ENCODE results near the gene KPNA1.

Gene KPNA1

GRCh38 chr3:122410639-122411038 is 104.1 kb downstream of the KPNA1 start:
- Histone ChIP-seq H3K27me3 (ENCODE audit: control insufficient read depth in 3 of 3, insufficient read depth in 3 of 3, low read depth in 1 of 3, low read length in 3 of 3) (no peaks in the 10 kb centered on the region), H3K14ac (ENCODE audit: low read length) (no peak overlapping the region), H3K4me1 (ENCODE audit: control insufficient read depth in 2 of 2, insufficient read depth in 1 of 2, low read depth in 1 of 2, low read length in 2 of 2) (peaks cover 6 to 11% of the 10 kb centered on the region in 2 donors), H3K36me3 (replicated peaks in 1 of 2; ENCODE audit: control insufficient read depth in 2 of 2, insufficient read depth in 2 of 2, low read length in 2 of 2) (peaks cover 0 to 65% of the 10 kb centered on the region in 2 donors), H4K91ac (ENCODE audit: low read depth, low read length, poor library complexity) (no peak overlapping the region), H3K4me3 (ENCODE audit: low read length in 2 of 2) (no peak overlapping the region), H4K8ac (ENCODE audit: low read depth, low read length) (no peak overlapping the region), H2BK12ac (ENCODE audit: low read length) (no peak overlapping the region), H3K4ac (ENCODE audit: low read length) (no peak overlapping the region), H2BK120ac (ENCODE audit: low read depth, low read length) (no peak overlapping the region), H3K23ac (ENCODE audit: low read depth, low read length, poor library complexity) (no peak overlapping the region), H3K9ac (ENCODE audit: low read depth, low read length, poor library complexity) (no peak overlapping the region), H2AK5ac (ENCODE audit: low read depth, low read length) (no peak overlapping the region), H3K79me1 (ENCODE audit: low read depth, low read length) (no peaks in the 10 kb centered on the region), H3K27ac (replicated peaks; ENCODE audit: low read length) (no peak overlapping the region), H2BK5ac (ENCODE audit: low read length) (no peak overlapping the region), H3K4me2 (ENCODE audit: insufficient read depth, low read length, poor library complexity, severe bottlenecking) (no peak overlapping the region), H3K18ac (ENCODE audit: low read length) (no peak overlapping the region), H2AFZ (ENCODE audit: low read length) (no peak overlapping the region), H3K9me3 (replicated peaks in 1 of 2; ENCODE audit: control insufficient read depth in 2 of 2, insufficient read depth in 1 of 2, low read depth in 1 of 2, low read length in 2 of 2) (no peaks in the 10 kb centered on the region), H2BK15ac (ENCODE audit: low read length) (no peak overlapping the region)
- WGBS, 2 donors (ENCODE audit: extremely low coverage in 2 of 2, insufficient read length in 2 of 2, insufficient replicate concordance in 1 of 2) = no CpG with 5 or more reads among the region's 6 CpGs
- no peak for DNase-seq (ENCODE audit: low spot score)

- Histone ChIP-seq H3K27ac (replicated peaks; ENCODE audit: low read length) (no peak overlapping the region), H3K4me1 (ENCODE audit: control insufficient read depth in 2 of 2, insufficient read depth in 1 of 2, low read depth in 1 of 2, low read length in 2 of 2) (peaks cover 3 to 7% of the 10 kb centered on the region in 2 donors), H2BK15ac (ENCODE audit: low read length) (no peak overlapping the region), H3K4me2 (ENCODE audit: insufficient read depth, low read length, poor library complexity, severe bottlenecking) (no peak overlapping the region), H2AFZ (ENCODE audit: low read length) (no peak overlapping the region), H3K79me1 (ENCODE audit: low read depth, low read length) (no peaks in the 10 kb centered on the region), H4K91ac (ENCODE audit: low read depth, low read length, poor library complexity) (no peak overlapping the region), H2AK5ac (ENCODE audit: low read depth, low read length) (no peak overlapping the region), H3K9ac (ENCODE audit: low read depth, low read length, poor library complexity) (no peak overlapping the region), H3K27me3 (ENCODE audit: control insufficient read depth in 3 of 3, insufficient read depth in 3 of 3, low read depth in 1 of 3, low read length in 3 of 3) (no peaks in the 10 kb centered on the region), H3K36me3 (replicated peaks in 1 of 2; ENCODE audit: control insufficient read depth in 2 of 2, insufficient read depth in 2 of 2, low read length in 2 of 2) (peaks cover 0 to 65% of the 10 kb centered on the region in 2 donors), H2BK5ac (ENCODE audit: low read length) (no peak overlapping the region), H4K8ac (ENCODE audit: low read depth, low read length) (no peak overlapping the region), H3K18ac (ENCODE audit: low read length) (no peak overlapping the region), H3K4ac (ENCODE audit: low read length) (no peak overlapping the region), H3K14ac (ENCODE audit: low read length) (no peak overlapping the region), H3K23ac (ENCODE audit: low read depth, low read length, poor library complexity) (no peak overlapping the region), H2BK12ac (ENCODE audit: low read length) (no peak overlapping the region), H3K4me3 (ENCODE audit: low read length in 2 of 2) (no peak overlapping the region), H2BK120ac (ENCODE audit: low read depth, low read length) (no peak overlapping the region), H3K9me3 (replicated peaks in 1 of 2; ENCODE audit: control insufficient read depth in 2 of 2, insufficient read depth in 1 of 2, low read depth in 1 of 2, low read length in 2 of 2) (no peaks in the 10 kb centered on the region)
- no CpG with 5 or more reads among the region's 4 CpGs for WGBS, 2 donors (ENCODE audit: extremely low coverage in 2 of 2, insufficient read length in 2 of 2, insufficient replicate concordance in 1 of 2)
- no peak for DNase-seq (ENCODE audit: low spot score)
Measured at GRCh38 chr3:122410111-122410510, 104.6 kb downstream of the KPNA1 start.

GRCh38 chr3:122409446-122409845 is 105.3 kb downstream of the KPNA1 start:
- no CpG with 5 or more reads among the region's 6 CpGs for WGBS, 2 donors (ENCODE audit: extremely low coverage in 2 of 2, insufficient read length in 2 of 2, insufficient replicate concordance in 1 of 2)
- Histone ChIP-seq H3K27ac (replicated peaks; ENCODE audit: low read length) (no peak overlapping the region), H3K4me1 (ENCODE audit: control insufficient read depth in 2 of 2, insufficient read depth in 1 of 2, low read depth in 1 of 2, low read length in 2 of 2) (peaks cover 1 to 3% of the 10 kb centered on the region in 2 donors), H2BK5ac (ENCODE audit: low read length) (no peak overlapping the region), H3K4me3 (ENCODE audit: low read length in 2 of 2) (no peak overlapping the region), H3K9ac (ENCODE audit: low read depth, low read length, poor library complexity) (no peak overlapping the region), H3K4ac (ENCODE audit: low read length) (no peak overlapping the region), H3K36me3 (replicated peaks in 1 of 2; ENCODE audit: control insufficient read depth in 2 of 2, insufficient read depth in 2 of 2, low read length in 2 of 2) (peaks cover 0 to 64% of the 10 kb centered on the region in 2 donors), H4K91ac (ENCODE audit: low read depth, low read length, poor library complexity) (no peak overlapping the region), H3K27me3 (ENCODE audit: control insufficient read depth in 3 of 3, insufficient read depth in 3 of 3, low read depth in 1 of 3, low read length in 3 of 3) (no peaks in the 10 kb centered on the region), H3K18ac (ENCODE audit: low read length) (no peak overlapping the region), H4K8ac (ENCODE audit: low read depth, low read length) (no peak overlapping the region), H2AFZ (ENCODE audit: low read length) (no peak overlapping the region), H3K23ac (ENCODE audit: low read depth, low read length, poor library complexity) (no peak overlapping the region), H3K4me2 (ENCODE audit: insufficient read depth, low read length, poor library complexity, severe bottlenecking) (no peak overlapping the region), H2BK120ac (ENCODE audit: low read depth, low read length) (no peak overlapping the region), H3K14ac (ENCODE audit: low read length) (no peak overlapping the region), H3K9me3 (replicated peaks in 1 of 2; ENCODE audit: control insufficient read depth in 2 of 2, insufficient read depth in 1 of 2, low read depth in 1 of 2, low read length in 2 of 2) (no peaks in the 10 kb centered on the region), H3K79me1 (ENCODE audit: low read depth, low read length) (no peaks in the 10 kb centered on the region), H2AK5ac (ENCODE audit: low read depth, low read length) (no peak overlapping the region), H2BK15ac (ENCODE audit: low read length) (no peak overlapping the region), H2BK12ac (ENCODE audit: low read length) (no peak overlapping the region)
- no peak for DNase-seq (ENCODE audit: low spot score)

GRCh38 chr3:122407946-122408345 is 106.8 kb downstream of the KPNA1 start:
- Histone ChIP-seq H3K4me2 (ENCODE audit: insufficient read depth, low read length, poor library complexity, severe bottlenecking) (no peak overlapping the region), H4K8ac (ENCODE audit: low read depth, low read length) (no peak overlapping the region), H3K4me3 (ENCODE audit: low read length in 2 of 2) (no peak overlapping the region), H3K36me3 (replicated peaks in 1 of 2; ENCODE audit: control insufficient read depth in 2 of 2, insufficient read depth in 2 of 2, low read length in 2 of 2) (peaks cover 0 to 58% of the 10 kb centered on the region in 2 donors), H3K4me1 (ENCODE audit: control insufficient read depth in 2 of 2, insufficient read depth in 1 of 2, low read depth in 1 of 2, low read length in 2 of 2) (peaks cover 0 to 3% of the 10 kb centered on the region in 2 donors), H3K9ac (ENCODE audit: low read depth, low read length, poor library complexity) (no peak overlapping the region), H3K23ac (ENCODE audit: low read depth, low read length, poor library complexity) (no peak overlapping the region), H3K18ac (ENCODE audit: low read length) (no peak overlapping the region), H3K4ac (ENCODE audit: low read length) (no peak overlapping the region), H3K79me1 (ENCODE audit: low read depth, low read length) (no peaks in the 10 kb centered on the region), H2AK5ac (ENCODE audit: low read depth, low read length) (no peak overlapping the region), H2BK5ac (ENCODE audit: low read length) (no peak overlapping the region), H3K27ac (replicated peaks; ENCODE audit: low read length) (no peak overlapping the region), H2BK12ac (ENCODE audit: low read length) (no peak overlapping the region), H3K27me3 (ENCODE audit: control insufficient read depth in 3 of 3, insufficient read depth in 3 of 3, low read depth in 1 of 3, low read length in 3 of 3) (no peaks in the 10 kb centered on the region), H3K9me3 (replicated peaks in 1 of 2; ENCODE audit: control insufficient read depth in 2 of 2, insufficient read depth in 1 of 2, low read depth in 1 of 2, low read length in 2 of 2) (no peaks in the 10 kb centered on the region), H2AFZ (ENCODE audit: low read length) (no peak overlapping the region), H4K91ac (ENCODE audit: low read depth, low read length, poor library complexity) (no peak overlapping the region), H2BK15ac (ENCODE audit: low read length) (no peak overlapping the region), H3K14ac (ENCODE audit: low read length) (no peak overlapping the region), H2BK120ac (ENCODE audit: low read depth, low read length) (no peak overlapping the region)
- DNase-seq (ENCODE audit: low spot score) = no peak
- WGBS, 2 donors (ENCODE audit: extremely low coverage in 2 of 2, insufficient read length in 2 of 2, insufficient replicate concordance in 1 of 2) = no CpG with 5 or more reads among the region's 1 CpG
